Thyroid gland (tissue), 4 donors: Measurements from ENCODE around the gene MRPL36.
"Not testable (repeated sequence)": the region's sequence is repeated elsewhere in the genome, so short reads cannot be mapped to it uniquely, and the experiment has no call there.

Experiments
- POLR2A ChIP-seq, 2 donors: fragments of 450-650 bp; IDR thresholded peaks; one replicate each; pipeline ENCODE4 v1.6.1; 2017; ENCODE audit warnings: antibody characterized with exemption in 2 of 2, mild to moderate bottlenecking in 2 of 2, moderate library complexity in 1 of 2
- TF ChIP-seq, protein P1 (sequence below), 6 experiments: fragments of 200-600 bp in 3 of 6; fragments of 450-650 bp in 3 of 6; sonication (generic) in 3 of 6; IDR thresholded peaks; one replicate each; pipeline ENCODE4 v1.5.1; 2016 to 2019; ENCODE audit warnings: antibody characterized with exemption in 6 of 6, mild to moderate bottlenecking in 2 of 6, inconsistent platforms in 1 of 6, moderate library complexity in 1 of 6

DNA sequence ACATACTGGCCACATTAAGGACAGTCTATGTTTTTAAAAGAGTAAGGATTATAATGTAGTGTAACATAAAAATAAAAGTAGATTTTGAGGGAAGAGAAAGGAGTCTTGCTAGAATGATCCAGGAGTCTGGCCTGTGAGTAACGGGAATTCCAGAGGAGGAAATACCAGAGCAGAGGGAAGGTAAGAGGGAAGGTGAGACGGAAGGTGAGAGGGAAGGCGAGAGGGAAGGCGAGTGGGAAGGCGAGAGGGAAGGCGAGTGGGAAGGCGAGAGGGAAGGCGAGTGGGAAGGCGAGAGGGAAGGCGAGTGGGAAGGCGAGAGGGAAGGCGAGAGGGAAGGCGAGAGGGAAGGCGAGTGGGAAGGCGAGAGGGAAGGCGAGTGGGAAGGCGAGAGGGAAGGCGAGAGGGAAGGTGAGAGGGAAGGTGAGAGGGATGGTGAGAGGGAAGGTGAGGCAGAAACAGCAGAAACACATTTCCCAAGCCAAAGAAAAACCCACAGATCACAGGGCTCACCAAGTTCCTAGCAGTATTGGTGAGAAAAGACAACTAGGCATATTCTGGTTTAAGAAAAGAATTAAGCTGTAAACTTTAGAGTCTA, 17.0 kb upstream of the MRPL36 start:
- not testable (repeated sequence) for TF ChIP-seq POLR2A (IDR thresholded peaks at IDR 0.05)
- TF ChIP-seq, protein P1, sequence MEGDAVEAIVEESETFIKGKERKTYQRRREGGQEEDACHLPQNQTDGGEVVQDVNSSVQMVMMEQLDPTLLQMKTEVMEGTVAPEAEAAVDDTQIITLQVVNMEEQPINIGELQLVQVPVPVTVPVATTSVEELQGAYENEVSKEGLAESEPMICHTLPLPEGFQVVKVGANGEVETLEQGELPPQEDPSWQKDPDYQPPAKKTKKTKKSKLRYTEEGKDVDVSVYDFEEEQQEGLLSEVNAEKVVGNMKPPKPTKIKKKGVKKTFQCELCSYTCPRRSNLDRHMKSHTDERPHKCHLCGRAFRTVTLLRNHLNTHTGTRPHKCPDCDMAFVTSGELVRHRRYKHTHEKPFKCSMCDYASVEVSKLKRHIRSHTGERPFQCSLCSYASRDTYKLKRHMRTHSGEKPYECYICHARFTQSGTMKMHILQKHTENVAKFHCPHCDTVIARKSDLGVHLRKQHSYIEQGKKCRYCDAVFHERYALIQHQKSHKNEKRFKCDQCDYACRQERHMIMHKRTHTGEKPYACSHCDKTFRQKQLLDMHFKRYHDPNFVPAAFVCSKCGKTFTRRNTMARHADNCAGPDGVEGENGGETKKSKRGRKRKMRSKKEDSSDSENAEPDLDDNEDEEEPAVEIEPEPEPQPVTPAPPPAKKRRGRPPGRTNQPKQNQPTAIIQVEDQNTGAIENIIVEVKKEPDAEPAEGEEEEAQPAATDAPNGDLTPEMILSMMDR (IDR thresholded peaks at IDR 0.05), result not testable (repeated sequence)
